Measurements from ENCODE around the gene TMEM204.

DNA sequence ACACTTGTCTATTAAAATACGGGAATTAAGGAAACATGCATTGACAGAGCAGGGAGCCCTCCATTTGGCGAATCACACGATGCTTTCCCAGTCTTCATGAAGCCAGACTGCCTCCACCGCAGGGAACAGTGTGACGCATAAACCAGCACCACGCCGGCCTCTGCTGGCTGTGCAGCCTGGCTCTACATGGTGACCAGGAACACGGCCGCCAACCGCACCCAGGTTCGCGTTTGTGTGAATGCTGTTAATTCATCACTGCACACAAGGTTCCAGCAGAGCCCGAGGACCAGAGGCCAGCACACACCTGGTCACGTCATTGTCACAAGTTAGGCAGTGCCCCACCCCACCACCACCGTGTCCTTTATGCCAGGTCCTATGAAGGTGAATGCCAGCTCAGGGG, 26.7 kb downstream of the TMEM204 start:
- TF ChIP-seq, protein P1, sequence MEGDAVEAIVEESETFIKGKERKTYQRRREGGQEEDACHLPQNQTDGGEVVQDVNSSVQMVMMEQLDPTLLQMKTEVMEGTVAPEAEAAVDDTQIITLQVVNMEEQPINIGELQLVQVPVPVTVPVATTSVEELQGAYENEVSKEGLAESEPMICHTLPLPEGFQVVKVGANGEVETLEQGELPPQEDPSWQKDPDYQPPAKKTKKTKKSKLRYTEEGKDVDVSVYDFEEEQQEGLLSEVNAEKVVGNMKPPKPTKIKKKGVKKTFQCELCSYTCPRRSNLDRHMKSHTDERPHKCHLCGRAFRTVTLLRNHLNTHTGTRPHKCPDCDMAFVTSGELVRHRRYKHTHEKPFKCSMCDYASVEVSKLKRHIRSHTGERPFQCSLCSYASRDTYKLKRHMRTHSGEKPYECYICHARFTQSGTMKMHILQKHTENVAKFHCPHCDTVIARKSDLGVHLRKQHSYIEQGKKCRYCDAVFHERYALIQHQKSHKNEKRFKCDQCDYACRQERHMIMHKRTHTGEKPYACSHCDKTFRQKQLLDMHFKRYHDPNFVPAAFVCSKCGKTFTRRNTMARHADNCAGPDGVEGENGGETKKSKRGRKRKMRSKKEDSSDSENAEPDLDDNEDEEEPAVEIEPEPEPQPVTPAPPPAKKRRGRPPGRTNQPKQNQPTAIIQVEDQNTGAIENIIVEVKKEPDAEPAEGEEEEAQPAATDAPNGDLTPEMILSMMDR (IDR thresholded peaks at IDR 0.05), result no peak
- TF ChIP-seq EP300 (IDR thresholded peaks at IDR 0.05) (no peak), POLR2A (IDR thresholded peaks at IDR 0.05; ENCODE audit: low read depth) (no peak)
